ENCODE results near the gene KCTD17. TPM values are rescaled to one million over a fixed set of nuclear protein-coding genes. Genes with fewer than 3 reads are reported as not detected.
A peak's percentile ranks its signal among the peaks of the same experiment; 100 is the strongest.

KCTD17 gene
- total RNA-seq, 1 donor from 2014 or later = 24.2 TPM

- Histone ChIP-seq H3K4me1 (peaks cover 41% of the 10 kb centered on the region), H3K9me3 (no peaks in the 10 kb centered on the region), H3K27ac (no peak overlapping the region), H3K4me3 (no peak overlapping the region), H3K27me3 (ENCODE audit: low read depth) (no peaks in the 10 kb centered on the region), H3K36me3 (peaks cover 63% of the 10 kb centered on the region)
- DNase-seq (no peak), ATAC-seq (peak in 1 of 2 donors; percentile 18)
- intact Hi-C loops (cut with DNase I) = no loop called here
- TF ChIP-seq, protein P1, sequence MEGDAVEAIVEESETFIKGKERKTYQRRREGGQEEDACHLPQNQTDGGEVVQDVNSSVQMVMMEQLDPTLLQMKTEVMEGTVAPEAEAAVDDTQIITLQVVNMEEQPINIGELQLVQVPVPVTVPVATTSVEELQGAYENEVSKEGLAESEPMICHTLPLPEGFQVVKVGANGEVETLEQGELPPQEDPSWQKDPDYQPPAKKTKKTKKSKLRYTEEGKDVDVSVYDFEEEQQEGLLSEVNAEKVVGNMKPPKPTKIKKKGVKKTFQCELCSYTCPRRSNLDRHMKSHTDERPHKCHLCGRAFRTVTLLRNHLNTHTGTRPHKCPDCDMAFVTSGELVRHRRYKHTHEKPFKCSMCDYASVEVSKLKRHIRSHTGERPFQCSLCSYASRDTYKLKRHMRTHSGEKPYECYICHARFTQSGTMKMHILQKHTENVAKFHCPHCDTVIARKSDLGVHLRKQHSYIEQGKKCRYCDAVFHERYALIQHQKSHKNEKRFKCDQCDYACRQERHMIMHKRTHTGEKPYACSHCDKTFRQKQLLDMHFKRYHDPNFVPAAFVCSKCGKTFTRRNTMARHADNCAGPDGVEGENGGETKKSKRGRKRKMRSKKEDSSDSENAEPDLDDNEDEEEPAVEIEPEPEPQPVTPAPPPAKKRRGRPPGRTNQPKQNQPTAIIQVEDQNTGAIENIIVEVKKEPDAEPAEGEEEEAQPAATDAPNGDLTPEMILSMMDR (IDR thresholded peaks at IDR 0.05) = no peak
These were observed 26.0 kb upstream of the KCTD17 start for GRCh38 chr22:37025500-37026070.

DNA sequence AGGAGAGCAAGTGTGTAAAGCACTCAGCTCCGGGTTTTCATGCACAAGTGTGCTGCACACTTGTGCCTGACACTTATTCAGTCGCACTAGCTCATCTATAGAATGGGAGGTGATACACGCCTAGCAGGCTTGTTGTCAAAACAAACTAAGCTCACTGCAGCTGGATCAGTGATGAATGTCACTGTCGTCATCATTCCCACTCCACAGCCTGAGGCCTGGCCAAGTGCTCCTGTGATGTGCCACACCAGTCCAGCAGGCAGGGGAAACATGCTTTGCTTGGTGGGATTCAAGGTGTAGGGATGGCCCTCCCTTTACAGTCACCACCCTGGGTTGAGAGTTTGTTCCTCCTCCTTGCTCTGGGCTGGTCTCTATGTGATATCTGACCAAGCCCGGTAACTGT, 25.2 kb upstream of the KCTD17 start:
- Histone ChIP-seq H3K27ac (no peak overlapping the region), H3K9me3 (no peaks in the 10 kb centered on the region), H3K36me3 (peaks cover 68% of the 10 kb centered on the region), H3K4me3 (no peak overlapping the region), H3K4me1 (peaks cover 34% of the 10 kb centered on the region), H3K27me3 (ENCODE audit: low read depth) (no peaks in the 10 kb centered on the region)
- ATAC-seq (no peak), DNase-seq (no peak)
- TF ChIP-seq, protein P1 (IDR thresholded peaks at IDR 0.05) = no peak
- intact Hi-C loops (cut with DNase I) = no loop called here

DNA sequence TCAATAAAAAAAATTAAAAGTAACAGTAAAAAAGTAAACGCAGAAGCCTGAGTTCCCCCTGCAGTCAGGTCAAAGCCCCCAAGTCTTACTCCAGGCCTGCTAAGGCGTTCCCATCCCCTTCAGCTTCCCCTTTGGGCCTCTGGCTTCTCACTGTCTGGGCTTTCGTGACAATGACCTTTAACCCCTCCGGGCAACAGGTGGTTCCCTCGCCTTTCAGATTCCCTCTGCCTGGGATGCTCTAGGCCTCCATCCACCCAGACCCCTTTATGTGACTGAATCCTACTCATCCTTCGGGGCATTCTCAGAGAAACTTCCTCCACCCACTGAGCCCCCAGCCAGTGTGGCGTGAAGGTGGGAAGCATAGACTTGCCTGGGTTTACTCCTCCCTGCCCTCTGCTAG, 24.0 kb upstream of the KCTD17 start:
- TF ChIP-seq, protein P1 (IDR thresholded peaks at IDR 0.05) = no peak
- intact Hi-C loops (cut with DNase I) = no loop called here
- Histone ChIP-seq H3K4me3 (no peak overlapping the region), H3K27ac (no peak overlapping the region), H3K36me3 (peaks cover 68% of the 10 kb centered on the region), H3K9me3 (no peaks in the 10 kb centered on the region), H3K4me1 (peaks cover 30% of the 10 kb centered on the region), H3K27me3 (ENCODE audit: low read depth) (no peaks in the 10 kb centered on the region)
- DNase-seq (no peak), ATAC-seq (no peak)

DNA sequence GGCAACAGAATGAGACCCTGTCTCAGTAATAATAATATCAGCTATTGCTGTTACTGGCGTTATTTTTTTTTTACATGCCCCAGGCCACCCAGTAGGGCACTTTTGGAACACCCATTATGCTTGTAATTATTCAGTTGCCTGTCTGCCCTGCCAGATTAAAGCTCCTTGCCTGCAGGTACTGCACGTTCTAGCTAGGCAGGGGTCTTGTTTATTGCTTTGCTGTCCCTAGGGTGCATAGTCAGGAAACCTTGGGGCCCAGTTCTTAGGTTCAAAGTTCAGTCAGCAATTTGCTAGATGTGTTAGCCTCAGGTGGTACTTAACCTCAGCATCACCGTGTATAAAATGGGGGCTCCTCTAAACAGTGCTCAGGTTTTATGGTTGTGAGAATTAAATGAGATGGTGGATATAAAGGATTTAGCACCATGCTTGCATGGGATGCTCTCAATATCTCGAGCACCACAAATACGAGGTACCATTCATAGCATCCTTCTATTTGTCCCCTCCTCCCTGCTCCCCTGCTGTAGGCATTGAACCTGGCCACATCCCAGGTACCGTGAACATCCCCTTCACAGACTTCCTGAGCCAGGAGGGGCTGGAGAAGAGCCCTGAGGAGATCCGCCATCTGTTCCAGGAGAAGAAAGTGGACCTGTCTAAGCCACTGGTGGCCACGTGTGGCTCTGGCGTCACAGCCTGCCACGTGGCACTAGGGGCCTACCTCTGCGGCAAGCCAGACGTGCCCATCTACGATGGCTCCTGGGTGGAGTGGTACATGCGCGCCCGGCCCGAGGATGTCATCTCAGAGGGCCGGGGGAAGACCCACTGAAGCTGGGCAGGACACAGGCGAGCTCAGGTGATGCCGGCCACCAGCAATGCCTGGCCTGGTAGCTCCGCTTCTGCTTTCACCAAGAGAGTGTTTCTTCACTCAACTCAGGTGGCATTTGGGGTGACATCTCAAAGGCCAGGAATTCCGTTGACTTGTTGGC, 22.6 kb upstream of the KCTD17 start:
- no peaks in the 10 kb centered on the region for H3K9me3 ChIP-seq
- no peaks in the 10 kb centered on the region for H3K27me3 ChIP-seq (ENCODE audit: low read depth)
- H3K36me3 ChIP-seq = peaks cover 68% of the 10 kb centered on the region
- H3K4me3 ChIP-seq = no peak overlapping the region
- H3K4me1 ChIP-seq = peaks cover 36% of the 10 kb centered on the region
- ATAC-seq (no peak), DNase-seq (no peak)
- H3K27ac ChIP-seq = no peak overlapping the region
- TF ChIP-seq, protein P1 (IDR thresholded peaks at IDR 0.05) = no peak
- intact Hi-C loops (cut with DNase I) = no loop called here

- peaks cover 51% of the 10 kb centered on the region for H3K36me3 ChIP-seq
- no peaks in the 10 kb centered on the region for H3K9me3 ChIP-seq
- peaks cover 35% of the 10 kb centered on the region for H3K4me1 ChIP-seq
- intact Hi-C loops (cut with DNase I) = no loop called here
- no peak for DNase-seq
- TF ChIP-seq, protein P1 (IDR thresholded peaks at IDR 0.05) = no peak
- peak overlapping the region; percentile 18 for H3K27ac ChIP-seq
- no peaks in the 10 kb centered on the region for H3K27me3 ChIP-seq (ENCODE audit: low read depth)
- H3K4me3 ChIP-seq = no peak overlapping the region
- no peak for ATAC-seq
These were observed 20.8 kb upstream of the KCTD17 start for GRCh38 chr22:37030560-37031281.
